ENCODE measurements around the gene TCF21.

GRCh38 chr6:133903855-133904254, 14.9 kb downstream of the TCF21 start:
- TF ChIP-seq POLR2AphosphoS5 (IDR thresholded peaks at IDR 0.05; ENCODE audit: borderline replicate concordance, low read depth, low read length) = no peak
- TF ChIP-seq EZH2 (IDR thresholded peaks at IDR 0.05) = no peak
- no peak for TF ChIP-seq FOXP2 (optimal IDR thresholded peaks at IDR 0.05; ENCODE audit: control extremely low read depth, extremely low read length, insufficient read depth)

All from SK-N-MC (cell line).